GM19035 (cell line): ENCODE results near the gene SERGEF.
"Not testable (repeated sequence)": the region's sequence is repeated elsewhere in the genome, so short reads cannot be mapped to it uniquely, and the experiment has no call there.

ENCODE experiments used
- ATAC-seq: cut with Tn5 transposase; IDR thresholded peaks from one replicate; pipeline ENCODE4 v1.9.1; 2021; ENCODE audit not compliant: unreplicated experiment

SERGEF gene

GRCh38 chr11:17915500-17916143, 97.2 kb downstream of the SERGEF start:
- no peak for ATAC-seq

- ATAC-seq, result no peak
Observed at GRCh38 chr11:17914957-17915356, 97.9 kb downstream of the SERGEF start.

DNA sequence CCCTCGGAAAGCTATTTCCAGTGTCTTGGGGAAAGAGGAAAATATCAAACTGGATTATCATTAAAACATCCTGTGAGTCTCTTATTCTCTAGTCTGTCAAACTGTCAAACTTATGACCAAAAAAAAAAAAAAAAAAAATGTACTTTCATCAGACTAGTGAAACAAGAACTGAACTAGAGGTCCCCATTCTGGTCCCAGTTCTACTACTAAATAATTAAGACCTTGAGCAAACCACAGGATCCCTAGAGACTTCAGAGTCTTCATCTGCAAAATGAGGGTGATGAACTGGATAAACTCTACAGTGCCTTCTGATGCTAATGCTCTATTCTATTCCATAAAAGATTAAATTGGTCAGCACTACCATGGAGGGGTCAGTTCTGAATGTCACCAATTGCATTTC, 105.8 kb downstream of the SERGEF start:
- ATAC-seq, result no peak

- ATAC-seq, result no peak
Observed at GRCh38 chr11:17906436-17906835, 106.4 kb downstream of the SERGEF start.

- no peak for ATAC-seq
Observed at GRCh38 chr11:17905477-17905876, 107.4 kb downstream of the SERGEF start.

- ATAC-seq, result no peak
Observed at GRCh38 chr11:17901481-17901880, 111.4 kb downstream of the SERGEF start.

DNA sequence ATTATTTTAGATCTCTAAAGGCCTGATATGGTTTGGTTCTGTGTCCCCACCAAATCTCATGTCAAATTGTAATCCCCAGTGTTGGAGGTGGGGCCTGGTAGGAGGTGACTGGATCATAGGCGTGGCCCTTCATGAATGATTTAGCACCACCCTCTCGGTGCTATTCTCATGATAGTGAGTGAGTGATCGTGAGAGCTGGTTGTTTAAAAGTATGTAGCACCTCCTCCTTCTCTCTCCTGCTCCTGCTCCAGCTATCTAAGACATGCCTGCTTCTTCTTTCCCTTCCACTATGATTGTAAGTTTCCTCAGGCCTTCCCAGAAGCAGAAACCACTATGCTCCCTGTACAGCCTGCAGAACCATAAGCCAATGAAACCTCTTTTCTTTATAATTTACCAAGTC, 114.1 kb downstream of the SERGEF start:
- no peak for ATAC-seq

- ATAC-seq, result no peak
Observed at GRCh38 chr11:17898071-17898470, 114.8 kb downstream of the SERGEF start.

- no peak for ATAC-seq
Observed at GRCh38 chr11:17897495-17897894, 115.4 kb downstream of the SERGEF start.

DNA sequence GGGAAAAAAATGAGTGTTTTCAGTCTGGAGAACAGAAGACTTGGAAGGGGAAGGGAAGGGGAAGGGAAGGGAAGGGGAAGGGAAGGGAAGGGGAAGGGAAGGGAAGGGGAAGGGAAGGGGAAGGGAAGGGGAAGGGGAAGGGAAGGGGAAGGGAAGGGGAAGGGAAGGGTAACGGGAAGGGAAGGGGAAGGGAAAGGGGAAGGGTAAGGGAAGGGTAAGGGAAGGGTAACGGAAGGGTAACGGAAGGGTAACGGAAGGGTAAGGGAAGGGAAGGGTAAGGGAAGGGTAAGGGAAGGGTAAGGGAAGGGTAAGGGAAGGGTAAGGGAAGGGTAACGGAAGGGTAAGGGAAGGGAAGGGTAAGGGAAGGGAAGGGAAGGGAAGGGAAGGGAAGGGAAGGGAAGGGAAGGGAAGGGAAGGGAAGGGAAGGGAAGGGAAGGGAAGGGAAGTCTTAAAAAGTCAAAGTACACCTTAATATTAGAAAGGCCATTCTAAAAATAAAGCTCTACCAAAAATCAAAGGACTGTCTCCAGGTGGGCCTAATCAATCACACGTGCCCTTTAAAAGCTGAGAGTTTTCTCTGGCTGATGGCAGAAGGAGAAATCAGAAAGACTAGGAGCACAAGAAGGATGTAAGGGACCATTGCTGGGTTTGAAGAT, 116.2 kb downstream of the SERGEF start:
- ATAC-seq, result not testable (repeated sequence)

DNA sequence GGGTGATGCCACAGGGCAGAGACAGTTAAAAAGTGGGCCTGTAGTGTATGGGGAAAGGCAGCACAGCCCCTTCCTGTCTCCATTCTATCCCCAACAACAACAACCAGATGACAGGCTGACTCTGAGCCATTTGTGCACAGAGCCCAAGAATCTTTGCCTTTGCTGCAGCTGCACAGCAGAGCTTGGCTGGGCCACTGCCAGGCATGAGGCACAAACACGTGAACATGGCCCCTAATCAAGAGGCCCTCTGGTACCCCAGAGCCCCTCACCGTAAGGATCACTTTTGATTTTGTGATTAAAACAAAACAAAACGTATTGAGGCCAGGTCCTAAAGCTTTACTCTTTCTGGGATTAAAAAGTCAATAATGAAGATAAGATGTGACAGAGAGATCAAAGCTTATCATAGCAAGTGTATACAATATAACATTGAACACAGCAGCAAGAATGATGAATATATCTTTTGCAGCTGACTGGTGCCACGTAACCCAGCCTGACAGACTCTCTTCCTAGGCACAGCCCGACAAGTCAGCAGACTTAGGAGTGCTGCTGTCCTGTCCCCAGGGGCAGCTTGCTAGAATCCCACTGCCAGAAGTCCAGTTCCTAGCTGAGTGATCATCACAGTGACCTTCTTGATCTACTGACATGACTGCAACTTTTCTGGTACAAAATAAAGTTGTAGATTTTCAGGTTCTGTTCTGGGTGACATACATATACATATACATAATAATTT, 117.8 kb downstream of the SERGEF start:
- no peak for ATAC-seq

DNA sequence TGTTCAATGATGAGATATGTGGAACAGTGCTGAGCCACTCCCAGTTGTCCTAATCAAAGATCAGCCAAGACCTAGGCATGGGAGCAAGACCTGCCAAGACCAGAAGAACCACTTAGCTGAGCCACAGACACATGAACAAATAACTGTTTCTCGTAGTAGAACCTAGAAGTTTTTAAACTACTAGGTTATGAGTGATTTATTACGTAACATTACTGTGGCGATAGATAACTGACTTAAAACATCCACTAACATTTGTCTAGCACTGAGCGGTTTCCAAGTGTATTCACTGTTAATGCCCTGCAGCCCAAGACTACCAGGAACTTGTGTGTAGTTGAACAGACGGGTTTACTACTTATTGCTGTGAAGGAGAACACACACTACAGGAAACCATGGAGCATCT, 120.4 kb downstream of the SERGEF start:
- no peak for ATAC-seq

DNA sequence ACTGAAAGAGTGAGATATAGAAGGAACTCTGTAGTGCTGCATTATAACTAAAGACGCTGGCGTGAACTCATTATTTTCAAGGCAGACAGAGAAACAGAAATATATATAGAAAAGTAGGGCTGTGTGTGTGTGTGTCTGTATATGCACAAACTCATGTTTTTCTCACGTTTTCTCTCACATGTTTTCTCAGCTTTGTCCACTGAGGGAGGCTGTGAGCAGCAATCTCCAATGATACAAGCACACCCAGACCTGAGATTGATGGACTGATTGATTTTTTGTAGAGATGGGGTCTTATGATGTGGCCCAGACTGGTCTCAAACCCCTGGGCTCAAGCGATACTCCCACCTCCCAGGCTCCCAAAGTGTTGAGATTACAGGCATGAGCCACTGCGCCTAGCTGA, 122.5 kb downstream of the SERGEF start:
- ATAC-seq, result no peak

DNA sequence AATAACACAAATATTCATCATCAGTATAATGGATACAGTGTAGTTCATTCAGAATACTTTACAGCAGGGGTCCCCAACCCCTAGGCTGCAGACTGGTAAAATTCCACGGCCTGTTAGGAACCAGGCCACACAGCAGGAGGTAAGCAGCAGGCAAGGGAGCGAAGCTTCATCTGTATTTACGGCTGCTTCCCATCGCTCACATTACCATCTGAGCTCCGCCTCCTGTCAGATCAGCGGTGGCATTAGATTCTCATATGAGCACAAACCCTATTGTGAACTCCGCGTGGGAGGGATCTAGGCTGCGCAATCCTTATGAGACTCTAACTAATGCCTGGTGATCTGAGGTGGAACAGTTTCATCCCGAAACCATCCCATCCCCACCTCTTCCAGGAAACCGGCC, 125.1 kb downstream of the SERGEF start:
- no peak for ATAC-seq

GRCh38 chr11:17883946-17884345, 128.9 kb downstream of the SERGEF start:
- no peak for ATAC-seq

DNA sequence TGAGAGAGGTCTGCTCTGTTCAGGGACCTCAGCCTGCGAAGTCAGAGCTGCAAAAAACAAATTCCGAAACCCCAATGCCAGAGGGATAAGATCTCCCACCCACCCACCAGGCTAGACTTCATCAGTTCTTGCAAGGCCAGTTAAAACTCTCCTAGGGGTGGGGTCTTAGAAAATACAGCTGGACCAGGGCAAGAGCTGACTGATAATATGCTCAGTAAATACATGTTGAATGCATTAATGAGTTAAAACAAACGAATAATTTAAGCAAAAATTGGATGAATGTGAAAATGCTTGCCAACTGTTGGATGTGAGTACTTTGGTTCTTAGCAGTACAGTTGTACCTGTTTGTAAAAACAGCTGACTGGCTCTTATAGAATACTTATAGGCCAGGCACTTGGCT, 129.8 kb downstream of the SERGEF start:
- no peak for ATAC-seq

DNA sequence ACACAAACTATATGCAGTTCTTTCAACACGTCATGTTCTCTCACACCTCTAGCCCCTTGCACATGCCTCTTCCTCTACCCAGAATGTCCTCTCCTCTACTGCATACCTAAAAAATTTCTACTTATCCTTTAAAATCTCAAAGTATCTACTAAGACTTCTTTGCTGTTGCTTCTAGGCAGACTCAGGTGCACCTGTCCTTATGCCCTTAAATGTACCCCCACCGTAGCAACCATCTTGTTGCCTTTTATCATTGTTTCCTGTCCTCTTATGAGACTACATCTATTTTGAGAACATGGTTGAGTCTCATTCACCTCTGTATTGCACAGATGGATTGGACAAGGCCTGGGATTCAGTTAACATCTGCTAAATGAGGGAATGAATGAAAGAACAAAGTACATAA, 134.1 kb downstream of the SERGEF start:
- no peak for ATAC-seq

GRCh38 chr11:17877886-17878285, 135.0 kb downstream of the SERGEF start:
- ATAC-seq, result no peak

DNA sequence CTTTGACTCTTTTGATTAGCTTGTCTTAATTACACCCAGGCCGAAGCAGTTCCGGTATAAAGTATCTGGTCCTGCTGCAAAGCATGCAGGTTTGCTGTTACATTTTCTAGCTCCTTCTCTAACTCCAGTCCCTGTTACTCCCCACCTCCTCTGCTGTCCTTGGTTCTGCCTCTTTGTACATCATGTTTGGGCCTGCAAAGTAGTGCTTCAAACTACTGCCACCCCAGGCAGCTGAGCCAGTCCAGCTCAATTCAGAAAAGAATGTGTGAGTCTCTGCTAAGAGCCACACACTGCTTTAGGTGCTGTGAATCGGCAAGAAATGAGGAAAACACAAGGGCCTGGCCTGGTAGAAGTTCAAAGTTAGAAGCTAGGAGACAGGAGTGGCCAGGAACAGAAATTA, 136.0 kb downstream of the SERGEF start:
- no peak for ATAC-seq

- no peak for ATAC-seq
Observed at GRCh38 chr11:17875891-17876290, 137.0 kb downstream of the SERGEF start.

DNA sequence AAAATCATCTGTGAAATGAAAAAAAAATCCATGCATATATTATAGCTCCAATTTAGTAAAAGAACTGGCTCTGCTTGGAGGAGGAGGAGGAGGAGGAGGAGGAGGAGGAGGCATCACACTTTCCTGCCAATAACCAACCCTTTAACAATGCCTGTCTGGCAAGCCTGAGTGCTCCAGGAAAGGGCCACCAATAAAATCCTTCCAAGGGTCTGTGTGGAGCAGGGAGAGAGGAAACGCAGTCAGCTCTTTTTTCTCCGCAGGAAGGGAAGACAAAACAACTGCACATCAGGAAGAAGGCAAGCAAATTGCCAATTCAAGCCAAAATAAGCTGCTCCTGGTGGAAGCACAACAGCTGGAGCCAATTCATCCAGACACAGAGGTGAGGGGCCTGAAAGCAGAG, 139.3 kb downstream of the SERGEF start:
- no peak for ATAC-seq

- ATAC-seq, result not testable (repeated sequence)
Observed at GRCh38 chr11:17868398-17868797, 144.4 kb downstream of the SERGEF start.
